HepG2 (cell line): Measurements from ENCODE around the gene BPIFA2. TPM values are rescaled to one million over a fixed set of nuclear protein-coding genes. Genes with fewer than 3 reads are reported as not detected.
A peak's percentile ranks its signal among the peaks of the same experiment; 100 is the strongest.

Experiments
- ATAC-seq: fragments of 200-7000 bp; cut with Tn5 transposase; 3 replicates; pipeline ENCODE4 v1.9.1; 2020; ENCODE audit warnings: mild to moderate bottlenecking, moderate library complexity
- BruUV-seq: library from RNA; stranded (reverse); fragments of 400-500 nt; replicated peaks from 2 replicates; lab custom pipeline; 2021; lab: Mats Ljungman, UMichigan
- CTCF ChIA-PET: fragments of 300-600 bp; formaldehyde crosslinking; extraction: SDS; loops from one replicate; lab custom pipeline; 2021; ENCODE audit warnings: low total read pairs, inconsistent platforms, low intra/inter-chr PET ratio; lab: Yijun Ruan, JAX
- POLR2A ChIA-PET: fragments of 350-600 bp; sonication (Branson Sonifier 250); formaldehyde crosslinking; loops from one replicate; lab custom pipeline; 2020; ENCODE audit warnings: antibody characterized with exemption, inconsistent platforms; lab: Yijun Ruan, JAX
- DNase-seq: peaks from one replicate; pipeline ENCODE4 v3.0.0-alpha.2; 2015; ENCODE audit warnings: low spot score
- FAIRE-seq: peaks from 3 replicates; lab custom pipeline; 2011; peaks lifted over from hg19 to GRCh38; lab: Jason Lieb, UNC
- H2AFZ ChIP-seq: one replicate; pipeline ENCODE4 v1.6.1; 2011; ENCODE audit warnings: low read length, inconsistent platforms
- H3K27ac ChIP-seq: fragments of 300-600 bp; 3 replicates; pipeline ENCODE4 v1.8.0; 2011; ENCODE audit warnings: mixed run types, mild to moderate bottlenecking, mixed read lengths, low read length, inconsistent platforms; ENCODE audit not compliant: insufficient read depth; ENCODE audit errors: extremely low read length
- H3K27me3 ChIP-seq, 2 experiments: fragments of 200-600 bp in 1 of 2; 2 replicates in 1 of 2; 3 replicates in 1 of 2; pipeline versions ENCODE4 v1.6.0 to v1.8.0; 2011; ENCODE audit warnings: low read length in 2 of 2, mild to moderate bottlenecking in 2 of 2, moderate library complexity in 2 of 2, inconsistent platforms in 1 of 2; ENCODE audit not compliant: insufficient read depth in 2 of 2, control insufficient read depth in 1 of 2
- H3K36me3 ChIP-seq, 2 experiments: fragments of 200-600 bp in 1 of 2; replicated peaks in 1 of 2; 2 replicates in 1 of 2; 3 replicates in 1 of 2; pipeline versions ENCODE4 v1.5.1 to v1.8.0; 2011; ENCODE audit warnings: low read length in 2 of 2, inconsistent platforms in 1 of 2; ENCODE audit not compliant: insufficient read depth in 2 of 2, control insufficient read depth in 1 of 2
- H3K4me1 ChIP-seq: 2 replicates; pipeline ENCODE4 v1.5.1; 2012; ENCODE audit warnings: low read length, inconsistent platforms; ENCODE audit not compliant: insufficient read depth
- H3K4me2 ChIP-seq: 2 replicates; pipeline ENCODE4 v1.6.0; 2011; ENCODE audit warnings: low read depth, low read length, inconsistent platforms
- H3K4me3 ChIP-seq, 3 experiments: fragments of 200-600 bp in 1 of 3; sonication (generic), shearing (Covaris generic) in 1 of 3; replicated peaks in 1 of 3; 2 replicates each; pipeline ENCODE4 v1.5.1; 2011 to 2016; ENCODE audit warnings: low read length in 3 of 3, inconsistent platforms in 2 of 3, low read depth in 2 of 3, mild to moderate bottlenecking in 2 of 3, control low read depth in 1 of 3, mixed read lengths in 1 of 3; ENCODE audit not compliant: insufficient read depth in 1 of 3
- H3K79me2 ChIP-seq: one replicate; pipeline ENCODE4 v1.6.1; 2011; ENCODE audit warnings: low read length, inconsistent platforms; ENCODE audit not compliant: insufficient read depth
- H3K9ac ChIP-seq: 2 replicates; pipeline ENCODE4 v1.6.0; 2011; ENCODE audit warnings: mild to moderate bottlenecking, low read depth, low read length, inconsistent platforms; ENCODE audit not compliant: insufficient read depth
- H3K9me3 ChIP-seq: 2 replicates; pipeline ENCODE4 v1.5.1; 2012; ENCODE audit warnings: mild to moderate bottlenecking, low read length
- H4K20me1 ChIP-seq: 2 replicates; pipeline ENCODE4 v1.6.0; 2011; ENCODE audit warnings: inconsistent platforms, mild to moderate bottlenecking, low read length, moderate library complexity; ENCODE audit not compliant: insufficient read depth
- IKZF1 ChIP-seq: fragments of 450-650 bp; IDR thresholded peaks from 2 replicates; pipeline ENCODE4 v1.7.1; 2016
- NCOA1 ChIP-seq: sonication (generic); formaldehyde crosslinking; IDR thresholded peaks from 2 replicates; pipeline ENCODE4 v1.9.0; 2021; ENCODE audit warnings: missing genetic modification reagents
- NCOA2 ChIP-seq: sonication (generic); formaldehyde crosslinking; IDR thresholded peaks from 2 replicates; pipeline ENCODE4 v1.8.0; 2022; ENCODE audit warnings: inconsistent platforms
- NCOA5 ChIP-seq: sonication (generic); formaldehyde crosslinking; IDR thresholded peaks from 2 replicates; pipeline ENCODE4 v1.4.0; 2020; ENCODE audit warnings: missing genetic modification reagents
- RARG ChIP-seq: sonication (generic); formaldehyde crosslinking; IDR thresholded peaks from 2 replicates; pipeline ENCODE4 v1.4.0; 2020; ENCODE audit warnings: low read depth, mild to moderate bottlenecking, missing genetic modification reagents
- SATB2 ChIP-seq: sonication (generic); formaldehyde crosslinking; IDR thresholded peaks from 2 replicates; pipeline ENCODE4 v1.5.0; 2020; ENCODE audit warnings: missing genetic modification reagents
- ZBTB7B ChIP-seq: sonication (generic); formaldehyde crosslinking; IDR thresholded peaks from 2 replicates; pipeline ENCODE4 v1.4.0; 2020; ENCODE audit warnings: missing genetic modification reagents
- ZNF44 ChIP-seq: sonication (generic); formaldehyde crosslinking; IDR thresholded peaks from 2 replicates; pipeline ENCODE4 v1.5.1; 2020; ENCODE audit warnings: mild to moderate bottlenecking, missing genetic modification reagents
- ZNF510 ChIP-seq: sonication (generic); formaldehyde crosslinking; IDR thresholded peaks from 2 replicates; pipeline ENCODE4 v1.4.0; 2020; ENCODE audit warnings: low read depth, mild to moderate bottlenecking, missing genetic modification reagents
- ZNF564 ChIP-seq: sonication (generic); formaldehyde crosslinking; IDR thresholded peaks from 2 replicates; pipeline ENCODE4 v1.8.1; 2023; ENCODE audit warnings: mild to moderate bottlenecking, missing genetic modification reagents
- ZNF572 ChIP-seq: sonication (generic); formaldehyde crosslinking; IDR thresholded peaks from 2 replicates; pipeline ENCODE4 v1.5.1; 2020; ENCODE audit warnings: mild to moderate bottlenecking, missing genetic modification reagents
- ZNF687 ChIP-seq: sonication (generic); formaldehyde crosslinking; IDR thresholded peaks from 2 replicates; pipeline ENCODE4 v1.5.1; 2020; ENCODE audit warnings: mild to moderate bottlenecking, missing genetic modification reagents, moderate library complexity
- ZNF768 ChIP-seq: sonication (generic); formaldehyde crosslinking; IDR thresholded peaks from 2 replicates; pipeline ENCODE4 v1.4.0; 2020; ENCODE audit warnings: missing genetic modification reagents
- WGBS: methylation state at CpG from one replicate; pipeline ENCODE4 v1.1.6; 2017; ENCODE audit warnings: low lambda C conversion rate; 5-methylcytosine and 5-hydroxymethylcytosine counted together
- in situ Hi-C: cut with HindIII; loops from 2 replicates; pipeline ENCODE4 v1.10.0; 2017; ENCODE audit warnings: low pct_unique_long_range_greater_than_20kb; ENCODE audit not compliant: extremely low pct_ligation_motif_present
- intact Hi-C: fragments of 100-400 bp; cut with micrococcal nuclease; formaldehyde crosslinking; loops from one replicate; pipeline ENCODE4 v1.10.0; 2022; ENCODE audit not compliant: unreplicated experiment
- polyA plus RNA-seq, 8 experiments: library from polyadenylated mRNA; depleted of rRNA in 3 of 8; stranded (reverse) in 7 of 8; unstranded in 1 of 8; fragments of >200 nt; fragmentation: Illumina TruSeq in 4 of 8; extraction: Trizol in 4 of 8; gene quantifications; 2 replicates each; pipeline versions ENCODE4 v1.2.1 to v1.2.3, GENCODE V29; 2011 to 2016; ENCODE audit warnings: low read depth in 4 of 8, missing spikeins in 1 of 8, mixed read lengths in 1 of 8; ENCODE audit not compliant: insufficient read depth in 1 of 8
- total RNA-seq, 5 experiments: library from RNA; depleted of rRNA; stranded (reverse); fragments of >200 nt; fragmentation: Illumina TruSeq; extraction: Trizol; gene quantifications; 2 replicates each; pipeline ENCODE4 v1.2.3, GENCODE V29; 2016; ENCODE audit warnings: low read depth in 1 of 5
- TF ChIP-seq, protein P1 (sequence below): sonication (generic); formaldehyde crosslinking; IDR thresholded peaks from 2 replicates; pipeline ENCODE4 v1.5.0; 2020; ENCODE audit warnings: missing genetic modification reagents
- TF ChIP-seq, protein P2 (sequence below): sonication (generic); formaldehyde crosslinking; IDR thresholded peaks from 2 replicates; pipeline ENCODE4 v1.5.0; 2020; ENCODE audit warnings: mild to moderate bottlenecking, missing genetic modification reagents, borderline replicate concordance
- TF ChIP-seq, protein P3 (sequence below): sonication (generic); formaldehyde crosslinking; IDR thresholded peaks from 2 replicates; pipeline ENCODE4 v1.5.1; 2020; ENCODE audit warnings: missing genetic modification reagents, mild to moderate bottlenecking, borderline replicate concordance

BPIFA2 gene
- total and polyA plus RNA-seq, 2 of the 13 experiments (the other 11 are each of a cell fraction or from before 2014, with no cell fraction given) = not detected

DNA sequence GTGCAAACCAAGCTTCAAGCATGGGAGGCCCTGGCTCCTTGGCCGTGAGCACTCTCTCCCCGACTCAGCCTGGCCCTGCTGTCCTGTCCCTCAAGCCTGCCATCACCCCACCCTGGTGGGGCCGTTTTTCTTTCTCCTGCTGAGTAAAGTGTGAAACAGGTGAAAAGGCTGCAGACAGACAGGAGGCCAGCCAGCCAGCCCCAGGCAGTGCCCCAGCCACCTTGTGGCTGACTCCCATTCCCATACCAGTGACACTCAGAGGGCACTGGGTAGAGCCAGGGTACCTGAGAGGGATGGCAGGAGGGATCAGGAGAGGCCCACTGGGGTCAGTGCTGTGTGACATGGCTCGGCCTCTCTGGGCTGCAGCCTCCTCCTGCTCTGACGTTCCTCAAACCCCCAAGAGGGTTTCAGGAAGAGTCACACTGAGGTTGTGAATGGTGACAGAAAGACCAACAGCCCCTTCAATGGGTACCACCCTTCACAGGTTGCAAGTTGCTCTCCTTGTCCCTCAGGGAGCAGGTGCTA lies 35.9 kb upstream of the BPIFA2 start:
- ATAC-seq (peak; percentile 37), DNase-seq (no peak), FAIRE-seq (no peak)
- H3K79me2 ChIP-seq = no peaks in the 10 kb centered on the region
- BruUV-seq = no TSS peak
- no peak overlapping the region for H3K4me3 ChIP-seq
- H3K36me3 ChIP-seq = no peaks in the 10 kb centered on the region
- no peak for TF ChIP-seq ZNF510 (CRISPR knock-in tag)
- TF ChIP-seq SATB2 (CRISPR knock-in tag) = no peak
- no peak for TF ChIP-seq ZNF572 (CRISPR knock-in tag)
- peak; percentile 19; the same call in 1 of the 2 replicates for TF ChIP-seq ZNF687 (CRISPR knock-in tag)
- no peak for TF ChIP-seq RARG
- TF ChIP-seq, protein P1, sequence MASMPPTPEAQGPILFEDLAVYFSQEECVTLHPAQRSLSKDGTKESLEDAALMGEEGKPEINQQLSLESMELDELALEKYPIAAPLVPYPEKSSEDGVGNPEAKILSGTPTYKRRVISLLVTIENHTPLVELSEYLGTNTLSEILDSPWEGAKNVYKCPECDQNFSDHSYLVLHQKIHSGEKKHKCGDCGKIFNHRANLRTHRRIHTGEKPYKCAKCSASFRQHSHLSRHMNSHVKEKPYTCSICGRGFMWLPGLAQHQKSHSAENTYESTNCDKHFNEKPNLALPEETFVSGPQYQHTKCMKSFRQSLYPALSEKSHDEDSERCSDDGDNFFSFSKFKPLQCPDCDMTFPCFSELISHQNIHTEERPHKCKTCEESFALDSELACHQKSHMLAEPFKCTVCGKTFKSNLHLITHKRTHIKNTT (CRISPR knock-in tag) = no peak
- no peak for TF ChIP-seq NCOA2 (CRISPR knock-in tag)
- TF ChIP-seq, protein P2, sequence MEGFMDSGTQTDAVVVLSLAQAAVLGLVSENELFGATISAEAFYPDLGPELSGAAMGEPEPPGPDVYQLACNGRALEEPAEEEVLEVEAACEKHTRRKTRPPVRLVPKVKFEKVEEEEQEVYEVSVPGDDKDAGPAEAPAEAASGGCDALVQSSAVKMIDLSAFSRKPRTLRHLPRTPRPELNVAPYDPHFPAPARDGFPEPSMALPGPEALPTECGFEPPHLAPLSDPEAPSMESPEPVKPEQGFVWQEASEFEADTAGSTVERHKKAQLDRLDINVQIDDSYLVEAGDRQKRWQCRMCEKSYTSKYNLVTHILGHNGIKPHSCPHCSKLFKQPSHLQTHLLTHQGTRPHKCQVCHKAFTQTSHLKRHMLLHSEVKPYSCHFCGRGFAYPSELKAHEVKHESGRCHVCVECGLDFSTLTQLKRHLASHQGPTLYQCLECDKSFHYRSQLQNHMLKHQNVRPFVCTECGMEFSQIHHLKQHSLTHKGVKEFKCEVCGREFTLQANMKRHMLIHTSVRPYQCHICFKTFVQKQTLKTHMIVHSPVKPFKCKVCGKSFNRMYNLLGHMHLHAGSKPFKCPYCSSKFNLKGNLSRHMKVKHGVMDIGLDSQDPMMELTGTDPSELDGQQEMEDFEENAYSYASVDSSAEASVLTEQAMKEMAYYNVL (CRISPR knock-in tag) = no peak
- TF ChIP-seq NCOA1 (CRISPR knock-in tag) = no peak
- TF ChIP-seq NCOA5 (CRISPR knock-in tag) = no peak
- TF ChIP-seq, protein P3, sequence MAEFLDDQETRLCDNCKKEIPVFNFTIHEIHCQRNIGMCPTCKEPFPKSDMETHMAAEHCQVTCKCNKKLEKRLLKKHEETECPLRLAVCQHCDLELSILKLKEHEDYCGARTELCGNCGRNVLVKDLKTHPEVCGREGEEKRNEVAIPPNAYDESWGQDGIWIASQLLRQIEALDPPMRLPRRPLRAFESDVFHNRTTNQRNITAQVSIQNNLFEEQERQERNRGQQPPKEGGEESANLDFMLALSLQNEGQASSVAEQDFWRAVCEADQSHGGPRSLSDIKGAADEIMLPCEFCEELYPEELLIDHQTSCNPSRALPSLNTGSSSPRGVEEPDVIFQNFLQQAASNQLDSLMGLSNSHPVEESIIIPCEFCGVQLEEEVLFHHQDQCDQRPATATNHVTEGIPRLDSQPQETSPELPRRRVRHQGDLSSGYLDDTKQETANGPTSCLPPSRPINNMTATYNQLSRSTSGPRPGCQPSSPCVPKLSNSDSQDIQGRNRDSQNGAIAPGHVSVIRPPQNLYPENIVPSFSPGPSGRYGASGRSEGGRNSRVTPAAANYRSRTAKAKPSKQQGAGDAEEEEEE (CRISPR knock-in tag) = no peak
- TF ChIP-seq ZBTB7B = no peak
- no peak for TF ChIP-seq ZNF564 (CRISPR knock-in tag)
- TF ChIP-seq ZNF768 (CRISPR knock-in tag) = peak; percentile 94
- no peak for TF ChIP-seq ZNF44 (CRISPR knock-in tag)
- no peak for TF ChIP-seq IKZF1
- in situ Hi-C loops = no loop called here
- no peak overlapping the region for H3K4me2 ChIP-seq
- no peaks in the 10 kb centered on the region for H3K9me3 ChIP-seq
- H3K9ac ChIP-seq = no peak overlapping the region
- no peak overlapping the region for H2AFZ ChIP-seq
- no peaks in the 10 kb centered on the region for H4K20me1 ChIP-seq
- no peak overlapping the region for H3K27ac ChIP-seq
- H3K4me1 ChIP-seq = peaks cover 16% of the 10 kb centered on the region
- intact Hi-C loops = no loop called here
- H3K27me3 ChIP-seq = peaks cover 2 to 35% of the 10 kb centered on the region in 2 experiments; a peak in 3 of 5 replicates
- ChIA-PET POLR2A (no interaction called here), CTCF (no interaction called here)
- 37% methylated on average over 5 of the region's 5 CpGs for WGBS
